GM20431 (cell line): ENCODE measurements around the gene SF3A2.

Experiments used
- in situ Hi-C: fragments of 300-500 bp; cut with MseI, MboI; formaldehyde crosslinking; loops from one replicate; pipeline ENCODE4 v1.15.0; 2020; ENCODE audit warnings: low sequenced_read_pairs; ENCODE audit not compliant: unreplicated experiment

The SF3A2 gene

GRCh38 chr19:2207008-2207407 is 29.6 kb upstream of the SF3A2 start:
- in situ Hi-C loops: no loop called here

DNA sequence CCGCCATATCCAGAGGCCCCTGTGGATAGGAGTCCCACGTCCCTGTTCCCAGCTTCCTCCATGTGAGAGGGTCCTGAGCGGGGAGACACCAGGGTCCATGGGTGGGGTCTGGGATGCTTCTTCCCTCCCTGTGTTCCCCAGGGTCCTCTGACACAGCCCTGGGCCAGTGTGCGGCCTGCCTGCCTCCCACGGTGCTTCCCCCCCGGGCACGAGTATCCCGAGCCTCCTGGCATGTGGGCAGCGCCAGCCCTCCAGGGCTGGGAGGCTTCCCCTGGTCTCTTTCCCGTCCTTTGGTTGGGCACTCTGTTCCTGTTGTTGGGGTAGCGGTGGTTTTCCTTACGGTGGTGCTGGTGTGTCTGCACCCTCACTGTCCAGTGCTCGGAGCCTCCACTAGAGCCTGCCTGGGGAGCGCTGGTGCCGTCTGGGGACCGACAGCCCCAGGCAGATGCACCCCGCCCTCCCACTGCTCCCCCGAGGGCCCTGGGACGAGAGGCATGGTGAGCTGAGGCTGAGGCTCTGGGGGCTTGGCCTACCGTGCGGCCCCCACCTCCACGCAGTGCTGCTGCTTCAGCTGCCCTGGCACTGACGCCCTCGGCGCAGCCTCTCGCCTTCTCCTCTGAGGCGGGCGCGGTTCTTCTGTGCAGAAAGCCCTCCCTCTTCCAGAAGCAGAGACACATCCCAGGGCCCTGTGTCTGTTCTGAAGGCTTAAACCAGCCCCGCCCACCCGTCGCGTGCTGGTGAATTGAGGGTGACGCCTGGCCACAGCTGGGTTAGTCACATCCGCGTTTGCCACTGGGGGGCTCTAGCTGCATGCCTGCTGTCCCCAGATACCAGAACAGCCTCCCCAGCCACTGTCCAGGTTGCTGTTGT is 28.4 kb upstream of the SF3A2 start:
- in situ Hi-C loops: no loop called here

- in situ Hi-C loops: no loop called here
Measured at GRCh38 chr19:2208975-2209374, 27.6 kb upstream of the SF3A2 start.

DNA sequence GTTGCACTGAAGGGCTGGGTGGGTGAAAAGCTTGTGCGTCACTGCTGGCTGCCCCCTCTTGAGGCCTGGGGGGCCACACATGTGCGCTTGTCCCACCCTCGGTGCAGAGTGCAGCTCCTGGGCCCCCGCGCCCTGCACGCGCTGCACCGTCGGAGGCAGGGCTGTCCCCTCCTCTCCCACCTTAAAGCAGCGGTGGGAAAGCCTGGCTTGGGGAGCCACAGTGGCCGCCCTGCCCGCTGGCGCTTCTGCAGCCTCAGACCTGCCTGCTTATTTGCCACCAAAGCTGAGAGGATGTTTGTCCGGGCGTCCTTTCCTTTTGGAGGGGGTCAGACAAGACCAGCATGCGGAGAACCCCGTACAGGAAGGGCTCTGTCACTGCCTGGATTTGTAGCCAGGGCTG is 27.2 kb upstream of the SF3A2 start:
- in situ Hi-C loops: no loop called here

- in situ Hi-C loops: no loop called here
Measured at GRCh38 chr19:2210206-2210605, 26.4 kb upstream of the SF3A2 start.

DNA sequence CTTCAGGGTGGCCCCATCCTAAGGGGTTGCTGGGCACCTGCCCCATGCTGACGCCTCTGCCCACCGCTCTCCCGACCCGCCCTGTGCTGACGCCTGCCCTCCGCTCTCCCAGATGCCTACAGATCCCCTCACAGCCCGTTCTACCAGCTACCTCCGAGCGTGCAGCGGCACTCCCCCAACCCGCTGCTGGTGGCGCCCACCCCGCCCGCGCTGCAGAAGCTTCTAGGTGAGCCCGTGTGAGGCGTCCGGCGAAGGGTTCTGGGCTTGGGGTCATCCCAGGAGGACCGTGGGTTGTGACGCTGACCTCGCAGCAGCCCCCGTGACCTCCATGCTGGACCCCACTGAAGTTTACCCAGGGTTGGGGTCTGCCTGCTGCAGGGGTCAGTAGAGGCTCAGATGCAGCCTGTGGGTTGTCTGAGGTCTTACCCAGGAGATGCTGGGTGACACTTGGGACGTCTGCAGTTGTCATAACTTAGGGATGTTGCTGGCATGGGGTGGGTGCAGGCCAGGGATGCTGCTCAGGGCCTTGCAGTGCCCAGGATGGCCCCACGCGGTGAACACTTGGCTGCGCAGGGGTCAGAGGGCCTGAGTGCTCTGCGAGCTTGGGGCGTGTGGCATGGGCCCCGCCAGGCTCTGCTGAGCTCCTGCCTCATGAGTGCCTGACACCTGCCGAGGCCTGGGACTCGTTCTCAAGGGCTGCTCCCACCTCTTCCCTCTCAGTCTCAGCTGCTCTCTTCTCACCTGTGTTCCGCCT is 25.5 kb upstream of the SF3A2 start:
- in situ Hi-C loops: no loop called here

DNA sequence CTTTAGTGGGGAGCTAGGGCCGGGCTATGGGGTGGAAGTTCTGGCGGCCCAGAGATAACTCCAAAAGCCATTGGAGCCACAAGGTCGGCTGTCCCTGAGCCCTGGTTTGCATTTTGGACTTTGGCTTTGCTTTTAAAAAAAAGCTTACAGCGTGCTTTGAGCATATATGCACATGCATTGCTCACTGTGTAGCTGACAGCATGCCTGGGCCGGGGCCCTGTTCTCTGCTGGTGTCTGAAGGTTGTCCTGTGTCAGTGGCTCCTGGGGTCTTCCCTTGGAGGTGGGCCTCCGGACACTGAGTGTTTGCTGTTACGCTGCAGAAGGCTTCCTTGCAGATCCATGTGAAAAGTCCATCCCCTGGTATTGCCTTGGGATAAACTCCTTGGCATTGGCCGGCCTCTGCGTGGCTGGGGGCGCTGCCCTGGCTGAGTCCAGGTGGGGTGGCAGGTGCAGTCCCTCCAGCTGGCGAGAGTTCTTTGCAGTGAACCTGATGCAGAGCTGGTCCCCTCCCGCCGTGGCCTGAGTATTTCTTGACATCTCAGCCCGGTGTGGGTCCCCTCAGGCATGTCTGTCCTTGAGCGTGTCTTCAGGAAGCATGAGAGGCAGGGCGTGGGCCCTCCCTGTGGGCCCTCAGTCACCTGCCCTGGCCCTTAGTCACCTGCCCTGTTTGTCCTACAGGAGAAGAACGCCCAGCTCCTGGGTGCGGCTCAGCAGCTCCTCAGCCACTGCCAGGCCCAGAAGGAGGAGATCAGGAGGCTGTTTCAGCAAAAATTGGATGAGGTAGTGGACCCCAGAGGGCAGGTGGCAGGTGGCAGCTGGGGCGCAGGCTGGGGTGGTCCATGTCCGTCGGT is 23.5 kb upstream of the SF3A2 start:
- in situ Hi-C loops: no loop called here

DNA sequence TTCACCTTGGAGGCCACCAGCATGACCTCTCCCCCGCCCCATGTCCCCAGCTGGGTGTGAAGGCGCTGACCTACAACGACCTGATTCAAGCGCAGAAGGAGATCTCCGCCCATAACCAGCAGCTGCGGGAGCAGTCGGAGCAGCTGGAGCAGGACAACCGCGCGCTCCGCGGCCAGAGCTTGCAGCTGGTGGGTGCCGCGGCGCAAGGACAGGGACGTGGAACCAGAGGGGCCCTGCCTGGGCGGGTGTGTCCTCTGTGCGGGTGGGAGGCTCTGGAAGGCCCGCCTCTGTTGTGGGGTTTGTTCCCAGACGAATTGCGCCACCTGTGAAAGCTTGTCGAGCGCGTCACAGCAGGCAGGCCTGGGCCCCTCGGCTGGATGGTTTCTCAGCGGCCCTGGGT is 22.8 kb upstream of the SF3A2 start:
- in situ Hi-C loops: no loop called here

DNA sequence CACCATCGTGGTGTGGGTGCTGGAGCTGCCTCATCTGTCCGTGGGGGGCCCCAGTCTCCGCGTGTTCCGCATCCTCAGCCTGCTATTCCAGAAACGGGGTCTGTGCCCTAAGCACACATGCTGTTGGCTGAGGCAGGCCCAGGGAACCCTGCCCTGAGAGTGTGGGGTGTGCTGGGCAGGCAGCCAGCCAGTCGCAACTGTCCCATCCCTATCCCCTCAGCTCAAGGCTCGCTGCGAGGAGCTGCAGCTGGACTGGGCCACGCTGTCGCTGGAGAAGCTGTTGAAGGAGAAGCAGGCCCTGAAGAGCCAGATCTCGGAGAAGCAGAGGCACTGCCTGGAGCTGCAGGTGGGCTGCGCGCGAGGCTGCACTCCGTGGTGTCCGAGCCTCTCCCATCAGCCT is 22.4 kb upstream of the SF3A2 start:
- in situ Hi-C loops: no loop called here

GRCh38 chr19:2215281-2215751 is 21.3 kb upstream of the SF3A2 start:
- in situ Hi-C loops: no loop called here

DNA sequence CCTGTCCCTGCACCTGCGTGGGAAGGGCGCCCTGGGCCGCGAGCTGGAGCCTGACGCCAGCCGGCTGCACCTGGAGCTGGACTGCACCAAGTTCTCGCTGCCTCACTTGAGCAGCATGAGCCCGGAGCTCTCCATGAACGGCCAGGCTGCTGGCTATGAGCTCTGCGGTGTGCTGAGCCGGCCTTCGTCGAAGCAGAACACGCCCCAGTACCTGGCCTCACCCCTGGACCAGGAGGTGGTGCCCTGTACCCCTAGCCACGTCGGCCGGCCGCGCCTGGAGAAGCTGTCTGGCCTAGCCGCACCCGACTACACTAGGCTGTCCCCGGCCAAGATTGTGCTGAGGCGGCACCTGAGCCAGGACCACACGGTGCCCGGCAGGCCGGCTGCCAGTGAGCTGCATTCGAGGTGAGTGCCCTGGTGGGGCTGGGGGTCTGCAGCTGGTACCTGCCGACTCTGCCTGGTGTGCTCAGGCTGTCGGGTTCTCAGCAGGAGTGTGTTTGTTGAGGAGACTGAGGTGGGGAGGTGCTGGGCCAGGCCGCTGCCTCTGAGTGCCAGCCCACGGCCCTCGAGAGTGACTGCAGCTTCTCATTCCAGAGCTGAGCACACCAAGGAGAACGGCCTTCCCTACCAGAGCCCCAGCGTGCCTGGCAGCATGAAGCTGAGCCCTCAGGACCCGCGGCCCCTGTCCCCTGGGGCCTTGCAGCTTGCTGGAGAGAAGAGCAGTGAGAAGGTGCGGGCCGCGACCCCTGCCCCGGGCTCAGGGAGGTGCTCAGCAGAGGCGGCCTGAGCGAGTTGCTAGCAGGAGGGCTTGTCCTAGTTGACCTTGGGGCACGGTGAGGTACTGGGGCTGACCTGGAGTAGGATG is 20.0 kb upstream of the SF3A2 start:
- in situ Hi-C loops: no loop called here

DNA sequence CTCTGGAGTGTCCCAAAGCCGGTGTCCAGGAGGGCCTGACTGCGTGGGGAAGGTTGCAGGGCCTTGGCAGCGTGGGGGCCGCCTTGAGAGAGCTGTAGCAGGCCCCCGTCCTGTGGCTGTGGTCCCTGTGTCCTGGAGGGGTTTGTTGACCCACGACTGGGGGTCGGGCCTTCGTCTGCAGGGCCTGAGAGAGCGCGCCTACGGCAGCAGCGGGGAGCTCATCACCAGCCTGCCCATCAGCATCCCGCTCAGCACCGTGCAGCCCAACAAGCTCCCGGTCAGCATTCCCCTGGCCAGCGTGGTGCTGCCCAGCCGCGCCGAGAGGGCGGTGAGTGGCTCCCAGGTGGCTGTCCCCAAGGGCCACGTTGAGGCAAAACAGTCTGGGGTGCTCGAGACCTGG is 19.0 kb upstream of the SF3A2 start:
- in situ Hi-C loops: no loop called here

DNA sequence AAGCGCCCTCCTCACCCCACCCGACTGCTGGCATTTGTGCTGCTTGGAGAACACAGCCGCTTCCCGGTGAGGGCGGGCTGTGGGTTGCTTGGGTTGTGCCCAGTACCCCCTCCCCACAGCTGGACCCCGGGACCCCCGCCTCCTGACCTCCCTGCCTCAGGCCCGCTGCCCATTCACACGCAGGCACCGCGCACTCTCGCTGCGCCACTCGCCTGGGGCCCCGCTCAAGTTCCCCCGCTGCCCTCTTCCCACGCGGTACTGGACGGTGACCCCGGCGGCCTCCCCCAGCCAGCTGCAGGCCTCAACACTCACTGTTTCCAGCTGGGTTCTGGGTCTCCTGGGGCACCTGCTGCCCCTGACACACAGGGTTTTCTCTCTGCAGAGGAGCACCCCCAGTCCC is 16.9 kb upstream of the SF3A2 start:
- in situ Hi-C loops: no loop called here

- in situ Hi-C loops: no loop called here
Measured at GRCh38 chr19:2221250-2221831, 15.3 kb upstream of the SF3A2 start.

GRCh38 chr19:2221918-2222317 is 14.7 kb upstream of the SF3A2 start:
- in situ Hi-C loops: no loop called here

- in situ Hi-C loops: no loop called here
Measured at GRCh38 chr19:2223391-2223790, 13.2 kb upstream of the SF3A2 start.

DNA sequence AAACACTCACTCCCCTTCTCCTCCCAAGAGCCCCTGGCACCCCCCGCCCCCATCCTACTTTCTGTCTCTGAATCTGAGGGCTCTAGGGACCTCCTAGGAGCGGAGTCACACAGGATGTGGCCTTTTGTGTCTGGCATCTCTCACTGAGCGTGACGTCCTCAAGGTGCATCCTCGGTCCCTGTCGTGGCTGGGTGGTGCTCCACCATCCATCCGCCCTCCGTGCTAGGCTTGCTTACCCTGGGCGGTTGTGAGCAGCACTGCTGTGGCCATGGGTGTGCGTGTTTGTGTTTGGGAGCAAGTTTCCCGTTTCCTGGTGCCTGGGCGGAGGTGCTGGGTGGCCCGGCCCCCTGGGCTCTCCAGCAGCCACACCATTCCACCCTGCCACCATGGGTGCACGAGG is 12.7 kb upstream of the SF3A2 start:
- in situ Hi-C loops: no loop called here

DNA sequence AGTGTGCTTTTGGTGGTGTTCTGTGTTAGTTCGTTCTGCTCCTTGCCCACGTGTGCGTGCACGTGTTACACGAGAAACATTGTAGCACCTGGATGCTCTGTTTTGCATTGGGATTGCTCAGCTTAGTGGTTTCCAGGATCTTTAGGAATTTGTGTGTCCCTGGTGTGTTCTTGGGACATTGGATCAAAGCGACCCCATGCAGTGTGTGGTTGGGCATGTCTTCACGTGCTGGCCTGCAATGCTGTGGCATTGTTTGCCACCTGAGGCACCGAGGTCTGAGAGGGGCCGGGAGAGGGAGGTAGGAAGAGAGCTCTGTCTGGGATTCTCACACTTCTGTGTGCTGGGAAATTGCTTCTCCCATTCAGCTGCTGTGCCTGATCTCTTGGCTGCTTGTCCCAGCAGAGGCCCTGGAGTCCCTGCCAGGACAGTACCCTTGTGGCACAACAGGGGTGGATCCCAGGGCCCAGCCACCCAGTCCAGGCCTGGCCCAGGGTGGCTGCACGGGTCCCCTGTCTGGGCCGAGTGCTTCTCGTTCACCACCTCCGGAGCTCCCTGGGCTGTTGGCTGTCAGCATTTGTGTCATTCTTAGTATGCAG is 11.8 kb upstream of the SF3A2 start:
- in situ Hi-C loops: no loop called here
